ENCODE data around the gene SAXO2. TPM values are rescaled to one million over a fixed set of nuclear protein-coding genes. Genes with fewer than 3 reads are reported as not detected.
"Not testable (repeated sequence)": the region's sequence is repeated elsewhere in the genome, so short reads cannot be mapped to it uniquely, and the experiment has no call there.

Gene SAXO2, protein sequence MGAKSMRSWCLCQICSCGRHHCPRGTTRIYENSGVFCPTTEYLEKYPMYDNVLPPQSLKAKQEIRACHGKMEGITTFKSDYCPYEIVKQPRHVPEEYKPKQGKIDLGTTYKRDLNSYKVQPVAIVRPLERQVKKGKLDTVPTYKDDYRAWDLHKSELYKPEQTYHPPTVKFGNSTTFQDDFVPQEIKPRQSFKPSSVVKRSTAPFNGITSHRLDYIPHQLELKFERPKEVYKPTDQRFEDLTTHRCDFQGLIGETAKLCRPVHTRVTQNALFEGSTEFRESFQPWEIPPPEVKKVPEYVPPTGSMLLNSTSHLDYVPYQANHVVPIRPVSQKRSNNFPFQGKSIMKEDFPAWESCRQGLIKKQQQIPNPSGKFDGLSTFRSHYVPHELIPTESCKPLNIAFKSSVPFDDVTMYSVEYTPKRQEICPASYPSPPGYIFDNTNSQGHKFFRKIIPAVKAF
- total RNA-seq (2022), result 3.9 and 4.2 TPM in 2 replicates
- Bru-seq, nascent RNA, result percentile 55 among the genes with signal in this experiment
- percentile 50 among the genes with signal in this experiment for BruChase-seq, experiment 1, labeled RNA remaining after a 6-hour chase
- BruChase-seq, experiment 2, labeled RNA remaining after a 2-hour chase, result percentile 59 among the genes with signal in this experiment
- long read RNA-seq, partial matches to known transcripts, result 0 of 3 reads
- long read RNA-seq, other reads (novel, unspliced or antisense), result 2 of 3 reads

- no TSS peak for BruUV-seq (replicated peaks)
- peak; percentile 89 for DNase-seq (ENCODE audit: unreplicated experiment)
- ChIA-PET CTCF (interaction anchor here (0.6 to 1.1 kb wide), 3 partner anchors 34 to 782 kb away, joined by 3 to 4 read pairs (median 4); no protein-coding TSS in a partner anchor), POLR2A (interaction anchor here (0.6 to 1.9 kb wide), 9 partner anchors 10 to 1146 kb away, joined by 3 to 11 read pairs (median 3); partner anchors contain the start of genes MEX3B and RPS17)
- intact Hi-C loops (cut with micrococcal nuclease), result no loop called here
- Mint-ChIP-seq H3K4me1 (ENCODE audit: insufficient read depth, unreplicated experiment) (peaks cover 26% of the 10 kb centered on the region), H3K4me3 (ENCODE audit: unreplicated experiment) (peak within 1 kb of the TSS; percentile 98), H3K27me3 (ENCODE audit: insufficient read depth, unreplicated experiment) (no peaks in the 10 kb centered on the region), H3K27ac (ENCODE audit: low read depth, unreplicated experiment) (peak within 1 kb of the TSS; percentile 93), H3K36me3 (ENCODE audit: insufficient read depth, unreplicated experiment) (peaks cover 19% of the 10 kb centered on the region), H3K9me3 (ENCODE audit: unreplicated experiment) (no peaks in the 10 kb centered on the region)
- TF ChIP-seq, protein P1, sequence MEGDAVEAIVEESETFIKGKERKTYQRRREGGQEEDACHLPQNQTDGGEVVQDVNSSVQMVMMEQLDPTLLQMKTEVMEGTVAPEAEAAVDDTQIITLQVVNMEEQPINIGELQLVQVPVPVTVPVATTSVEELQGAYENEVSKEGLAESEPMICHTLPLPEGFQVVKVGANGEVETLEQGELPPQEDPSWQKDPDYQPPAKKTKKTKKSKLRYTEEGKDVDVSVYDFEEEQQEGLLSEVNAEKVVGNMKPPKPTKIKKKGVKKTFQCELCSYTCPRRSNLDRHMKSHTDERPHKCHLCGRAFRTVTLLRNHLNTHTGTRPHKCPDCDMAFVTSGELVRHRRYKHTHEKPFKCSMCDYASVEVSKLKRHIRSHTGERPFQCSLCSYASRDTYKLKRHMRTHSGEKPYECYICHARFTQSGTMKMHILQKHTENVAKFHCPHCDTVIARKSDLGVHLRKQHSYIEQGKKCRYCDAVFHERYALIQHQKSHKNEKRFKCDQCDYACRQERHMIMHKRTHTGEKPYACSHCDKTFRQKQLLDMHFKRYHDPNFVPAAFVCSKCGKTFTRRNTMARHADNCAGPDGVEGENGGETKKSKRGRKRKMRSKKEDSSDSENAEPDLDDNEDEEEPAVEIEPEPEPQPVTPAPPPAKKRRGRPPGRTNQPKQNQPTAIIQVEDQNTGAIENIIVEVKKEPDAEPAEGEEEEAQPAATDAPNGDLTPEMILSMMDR (IDR thresholded peaks at IDR 0.05; ENCODE audit: unreplicated experiment), result no peak
Observed at GRCh38 chr15:82262422-82263026, at the start of gene SAXO2, which contains the start of gene EFL1. Gene SAXO2 (plus strand): TSS chr15:82262818. CDS start chr15:82262880, 62 bp downstream. Gene EFL1 (minus strand): TSS chr15:82262734. CDS start chr15:82261778, 956 bp downstream.

- H3K27ac Mint-ChIP-seq (ENCODE audit: low read depth, unreplicated experiment), result peak overlapping the region; percentile 35
- peaks cover 37% of the 10 kb centered on the region for H3K36me3 Mint-ChIP-seq (ENCODE audit: insufficient read depth, unreplicated experiment)
- H3K27me3 Mint-ChIP-seq (ENCODE audit: insufficient read depth, unreplicated experiment); H3K4me1 Mint-ChIP-seq (ENCODE audit: insufficient read depth, unreplicated experiment); H3K9me3 Mint-ChIP-seq (ENCODE audit: unreplicated experiment); POLR2A ChIA-PET; H3K4me3 Mint-ChIP-seq (ENCODE audit: unreplicated experiment); DNase-seq (ENCODE audit: unreplicated experiment); BruUV-seq (replicated peaks); intact Hi-C loops (cut with micrococcal nuclease): not testable (repeated sequence)
- CTCF ChIA-PET, result interaction anchor here (0.7 kb wide), 1 partner anchor 315 kb away, joined by 3 read pairs; no protein-coding TSS in a partner anchor
Observed at GRCh38 chr15:82216092-82216491, 46.5 kb upstream of the SAXO2 start.

- BruUV-seq (replicated peaks); intact Hi-C loops (cut with micrococcal nuclease): not testable (repeated sequence)
Observed at GRCh38 chr15:82221535-82221934, 41.1 kb upstream of the SAXO2 start.

DNA sequence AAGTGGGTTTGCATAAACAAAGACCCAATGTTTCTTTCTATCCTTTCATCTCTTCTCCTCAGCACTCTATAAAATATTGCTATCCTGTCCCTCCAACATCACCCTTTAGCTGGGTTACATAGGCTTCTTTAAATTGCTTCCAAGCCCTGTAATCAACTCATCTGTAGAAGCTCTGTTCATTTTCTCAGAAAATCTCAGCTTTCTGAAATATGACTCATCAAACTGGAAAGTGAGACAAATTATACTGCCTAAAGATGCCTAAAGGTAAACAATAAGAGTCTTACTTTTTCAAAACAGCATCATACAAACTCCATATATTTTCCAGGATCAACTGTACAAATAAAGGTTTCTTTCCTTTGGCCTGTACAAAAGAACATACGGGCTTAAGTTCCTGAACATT is 33.9 kb upstream of the SAXO2 start:
- no peak for DNase-seq (ENCODE audit: unreplicated experiment)
- H3K27ac Mint-ChIP-seq (ENCODE audit: low read depth, unreplicated experiment), result no peak overlapping the region
- intact Hi-C loops (cut with micrococcal nuclease), result no loop called here
- TF ChIP-seq, protein P1 (IDR thresholded peaks at IDR 0.05; ENCODE audit: unreplicated experiment), result no peak
- ChIA-PET CTCF (interaction anchor here (0.8 kb wide), 1 partner anchor 34 kb away, joined by 4 read pairs; the partner anchor contains the start of genes EFL1 and SAXO2), POLR2A (no interaction called here)
- no peak overlapping the region for H3K4me3 Mint-ChIP-seq (ENCODE audit: unreplicated experiment)
- no peaks in the 10 kb centered on the region for H3K9me3 Mint-ChIP-seq (ENCODE audit: unreplicated experiment)
- H3K36me3 Mint-ChIP-seq (ENCODE audit: insufficient read depth, unreplicated experiment), result peaks cover 60% of the 10 kb centered on the region
- H3K27me3 Mint-ChIP-seq (ENCODE audit: insufficient read depth, unreplicated experiment), result no peaks in the 10 kb centered on the region
- no peaks in the 10 kb centered on the region for H3K4me1 Mint-ChIP-seq (ENCODE audit: insufficient read depth, unreplicated experiment)
- no TSS peak for BruUV-seq (replicated peaks)

More at GRCh38 chr15:82221535-82221934, 41.1 kb upstream of the SAXO2 start:
- CTCF ChIA-PET; H3K27ac Mint-ChIP-seq (ENCODE audit: low read depth, unreplicated experiment); H3K4me3 Mint-ChIP-seq (ENCODE audit: unreplicated experiment); H3K27me3 Mint-ChIP-seq (ENCODE audit: insufficient read depth, unreplicated experiment); H3K4me1 Mint-ChIP-seq (ENCODE audit: insufficient read depth, unreplicated experiment); H3K9me3 Mint-ChIP-seq (ENCODE audit: unreplicated experiment): not testable (repeated sequence)
- POLR2A ChIA-PET, result interaction anchor here (0.7 kb wide), 1 partner anchor 1640 kb away, joined by 3 read pairs; no protein-coding TSS in a partner anchor
- peaks cover 50% of the 10 kb centered on the region for H3K36me3 Mint-ChIP-seq (ENCODE audit: insufficient read depth, unreplicated experiment)
- peak; percentile 30 for DNase-seq (ENCODE audit: unreplicated experiment)

Measured in MCF 10A (cell line).